ENCODE results near the gene PTCH1.

Gene PTCH1

DNA sequence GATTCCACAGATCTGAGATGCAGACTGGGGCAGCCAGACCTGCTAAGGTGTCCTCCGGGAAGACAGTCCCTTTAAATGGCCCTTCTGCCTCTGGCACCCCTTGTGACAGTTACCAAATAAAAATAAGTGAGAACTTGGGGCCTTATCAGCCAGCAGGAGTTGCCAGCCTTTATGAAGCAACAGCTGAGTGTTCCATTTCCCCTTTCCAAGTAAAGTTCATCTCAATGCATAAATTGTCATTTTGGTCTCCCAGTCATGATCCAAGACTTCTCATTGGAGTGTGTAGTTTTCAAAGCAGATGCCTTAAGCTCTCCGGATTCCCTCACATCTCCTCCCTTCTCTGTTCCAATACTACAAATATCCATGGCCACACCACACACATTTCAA lies 4.1 kb downstream of the PTCH1 start:
- DNase-seq (ENCODE audit: low read depth in 3 of 3): no peak

DNA sequence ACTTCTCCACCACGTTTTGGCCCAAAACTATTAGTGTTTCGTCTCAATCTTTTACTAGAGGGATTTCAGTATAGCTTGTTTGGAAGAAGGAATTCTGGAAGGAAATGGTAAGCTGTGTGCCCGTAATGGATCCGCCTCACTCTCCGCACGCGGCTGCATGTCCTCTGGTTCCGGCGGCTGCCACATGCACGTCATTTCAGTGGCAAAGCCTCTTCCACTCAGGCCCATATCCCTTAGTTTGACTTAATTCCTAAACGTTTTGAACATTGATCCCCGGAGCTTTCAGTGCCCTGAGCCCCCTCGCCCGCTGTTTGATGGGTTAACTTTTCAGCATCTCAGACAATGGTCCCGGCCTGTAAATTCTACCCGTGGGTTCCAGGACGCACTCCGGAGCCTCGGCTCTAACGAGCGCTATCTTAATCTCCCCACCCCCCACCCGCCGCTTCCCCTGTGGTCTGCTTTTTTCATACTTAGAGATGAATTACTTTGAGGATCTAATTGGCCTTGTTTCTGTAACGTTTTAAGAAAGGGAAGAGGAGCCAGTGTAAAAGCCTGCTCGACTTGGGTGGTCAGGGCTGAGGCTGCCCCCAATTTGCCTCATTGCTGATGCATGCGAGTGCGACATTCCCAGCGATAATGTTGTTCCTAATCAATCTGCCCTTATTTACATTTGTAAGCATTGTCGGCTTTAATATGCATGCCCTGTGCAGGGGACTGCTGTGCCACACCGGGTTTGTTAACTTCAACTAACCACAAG lies 4.6 kb downstream of the PTCH1 start:
- no peak for DNase-seq (ENCODE audit: low read depth in 3 of 3)

DNA sequence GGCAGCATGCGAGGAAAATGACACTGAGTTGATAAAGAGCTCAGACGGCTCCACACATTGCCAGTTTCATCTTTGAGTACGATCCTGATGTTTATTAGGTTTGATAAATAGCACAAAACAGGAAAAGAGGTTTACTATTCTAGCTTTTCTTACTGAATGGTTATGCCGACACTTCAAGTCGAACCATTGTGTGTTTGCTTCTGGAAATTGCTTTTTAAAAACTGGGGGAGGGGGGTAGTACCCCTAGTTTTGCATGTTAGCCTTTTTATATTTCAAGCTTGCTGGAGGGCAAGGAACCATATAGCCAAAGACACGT lies 5.2 kb downstream of the PTCH1 start:
- no peak for DNase-seq (ENCODE audit: low read depth in 3 of 3)

DNA sequence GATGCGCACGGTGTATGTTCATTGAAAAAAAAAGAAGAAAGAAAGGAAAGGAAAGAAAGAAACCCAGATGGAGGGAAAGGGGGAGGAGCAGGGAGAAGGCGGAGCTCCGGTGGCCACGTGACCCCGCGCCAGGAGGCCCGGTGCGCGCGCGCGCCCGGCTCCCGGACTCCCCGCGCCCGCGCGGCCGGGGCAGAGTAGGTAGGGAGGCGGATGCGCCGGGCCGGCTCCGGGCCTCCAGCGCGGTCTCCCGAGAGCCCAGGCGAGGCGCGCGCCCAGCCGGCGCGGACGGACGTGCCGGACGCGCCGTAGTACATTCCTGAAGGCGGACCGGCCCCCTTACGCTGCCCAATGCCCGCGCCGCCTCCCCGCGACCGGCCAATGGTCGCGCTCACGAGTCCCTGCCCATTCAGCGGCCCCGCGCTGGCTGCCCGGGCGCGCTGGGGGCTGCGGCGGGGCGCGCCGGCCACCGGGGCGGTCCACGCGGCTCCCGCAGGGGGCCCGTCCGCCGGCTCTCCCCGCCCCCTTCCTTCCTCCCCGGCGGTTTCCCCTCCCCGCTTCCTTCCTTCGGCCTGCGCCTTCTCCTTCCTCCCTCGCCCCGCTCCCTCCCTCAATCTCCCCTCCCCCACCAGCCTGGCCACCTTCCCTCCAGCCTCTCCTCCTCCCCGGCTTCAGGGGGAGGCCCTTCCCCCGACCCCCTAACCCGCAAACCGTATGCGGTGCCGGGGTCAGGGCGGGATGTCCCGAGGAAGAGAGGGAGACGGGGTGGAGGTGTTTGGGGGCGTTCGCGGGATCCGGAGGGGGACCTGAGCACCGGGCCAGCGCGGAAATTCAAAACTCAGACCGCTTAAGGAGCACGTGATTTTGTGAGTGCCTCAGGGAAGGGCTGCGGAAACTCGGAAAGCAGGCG lies 5.8 kb downstream of the PTCH1 start:
- peak; percentile 62 to 85 (median 69) for DNase-seq (ENCODE audit: low read depth in 3 of 3)

DNA sequence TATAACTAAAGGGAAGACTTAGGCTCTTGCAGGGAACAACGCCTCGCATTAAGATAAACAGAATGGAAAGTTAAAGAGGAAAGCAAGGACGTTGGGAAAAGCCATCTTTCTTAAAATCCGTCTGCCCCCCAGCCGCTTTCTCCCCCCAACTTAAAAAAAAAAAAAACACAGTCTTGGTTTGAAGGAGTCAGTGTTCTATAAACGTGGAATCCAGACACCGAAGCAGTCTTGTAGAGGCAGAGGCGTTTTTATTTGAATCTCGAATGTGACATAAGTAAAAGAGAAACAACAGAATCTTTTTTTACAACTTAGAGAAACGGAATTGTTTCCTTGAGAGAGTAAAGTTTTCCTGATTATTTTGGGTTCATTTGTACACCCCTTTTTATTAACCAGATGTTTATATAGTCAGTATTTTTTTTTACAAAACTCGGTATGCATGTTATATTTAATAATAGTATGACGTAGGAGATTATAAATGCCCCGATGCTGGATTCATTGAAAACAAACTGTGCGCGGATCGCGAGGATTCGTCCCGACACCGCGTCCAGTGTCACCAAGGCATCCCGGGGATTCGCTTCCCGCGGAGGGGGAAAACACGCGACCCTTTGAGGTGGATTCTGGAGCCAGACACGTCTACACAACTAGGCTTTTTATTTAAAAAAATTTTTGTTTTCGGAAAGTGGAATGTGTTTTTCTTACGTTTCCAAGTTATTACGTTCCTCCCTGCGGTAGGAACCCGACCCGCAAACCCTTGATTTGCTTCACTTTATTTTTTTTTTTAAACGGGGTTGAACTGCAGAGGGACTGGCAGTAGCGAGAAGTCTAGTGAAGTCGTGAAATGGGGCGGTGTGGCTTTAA lies 6.7 kb downstream of the PTCH1 start:
- no peak for DNase-seq (ENCODE audit: low read depth in 3 of 3)

DNA sequence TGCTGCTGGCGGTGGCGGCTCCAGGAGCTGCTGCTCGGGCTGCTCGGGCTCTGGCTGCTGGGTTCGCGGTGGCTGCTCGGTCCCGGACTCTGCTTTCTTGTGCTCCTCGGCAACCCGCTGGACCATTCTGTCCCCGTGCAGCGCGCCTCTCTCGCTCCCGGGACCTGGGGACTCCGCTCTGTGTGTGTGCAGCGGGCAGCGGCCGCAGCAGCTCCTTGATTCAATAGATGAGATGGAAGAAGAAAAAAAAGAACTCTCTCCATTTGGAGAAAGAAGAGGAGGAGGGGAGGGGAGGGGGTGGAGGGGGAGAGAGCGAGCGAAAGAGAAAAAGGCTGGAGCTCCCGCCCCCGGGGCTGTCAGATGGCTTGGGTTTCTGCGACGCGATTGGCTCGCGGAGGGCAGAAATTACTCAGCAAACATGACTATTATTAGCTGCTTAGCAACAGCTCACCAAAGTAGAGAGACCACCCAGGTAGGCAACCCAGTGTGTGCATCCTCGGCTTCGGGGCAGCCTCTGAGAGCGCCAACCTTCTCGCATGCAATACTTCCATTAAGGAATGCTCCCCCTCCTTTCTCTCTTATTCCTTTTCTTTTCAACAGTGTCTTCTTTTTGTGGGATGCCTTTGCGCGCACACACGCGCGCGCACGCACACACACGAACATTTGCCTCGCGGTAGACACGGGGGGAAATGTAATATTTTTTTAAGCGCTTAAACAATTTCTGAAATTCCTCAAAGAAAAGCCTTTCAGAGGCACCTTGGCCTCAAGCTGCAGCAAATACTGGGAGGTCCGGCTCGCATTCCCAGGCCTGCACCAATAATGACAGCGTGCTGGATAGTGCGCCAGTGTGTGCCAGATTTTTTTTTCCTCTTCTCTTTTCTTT lies 7.6 kb downstream of the PTCH1 start:
- DNase-seq (ENCODE audit: low read depth in 3 of 3): peak in 1 of 3 experiments; percentile 65

DNA sequence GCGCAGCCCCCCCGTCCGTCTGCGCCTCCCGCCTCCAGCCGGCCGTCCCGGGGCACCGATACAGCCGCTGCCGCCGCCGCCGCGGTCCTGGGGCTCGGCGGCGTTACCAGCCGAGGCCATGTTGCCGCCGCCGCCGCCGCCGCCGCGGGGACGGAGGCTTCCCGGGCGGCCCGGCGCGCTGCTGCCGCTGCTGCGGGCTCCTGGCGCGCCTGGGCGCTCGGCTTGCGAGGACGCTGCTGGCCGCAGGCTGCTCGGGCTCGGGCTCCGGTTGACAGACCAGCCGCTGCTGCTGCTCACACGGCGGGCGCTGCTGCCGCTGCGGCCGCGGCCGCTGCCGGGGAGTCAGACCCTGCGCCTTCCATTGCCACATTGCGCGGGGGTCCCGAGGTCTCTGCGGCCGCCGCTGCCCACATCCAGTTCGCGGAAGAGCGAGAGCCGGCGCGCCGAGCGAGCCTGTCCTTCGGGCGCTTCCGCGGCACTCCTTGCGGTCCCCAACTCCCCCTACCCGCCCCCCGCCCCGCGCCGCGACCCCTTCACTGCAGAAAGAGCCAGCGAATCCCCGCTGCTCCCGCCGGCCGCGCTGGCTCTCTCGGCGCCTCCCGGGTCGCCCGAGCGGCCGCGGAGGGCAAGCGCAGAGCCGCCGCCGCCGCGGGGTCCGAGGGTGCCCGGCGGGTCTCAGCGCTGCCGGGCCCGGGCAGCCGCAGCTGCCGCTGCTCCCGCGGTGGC lies 8.4 kb downstream of the PTCH1 start:
- DNase-seq (ENCODE audit: low read depth in 3 of 3): no peak

DNA sequence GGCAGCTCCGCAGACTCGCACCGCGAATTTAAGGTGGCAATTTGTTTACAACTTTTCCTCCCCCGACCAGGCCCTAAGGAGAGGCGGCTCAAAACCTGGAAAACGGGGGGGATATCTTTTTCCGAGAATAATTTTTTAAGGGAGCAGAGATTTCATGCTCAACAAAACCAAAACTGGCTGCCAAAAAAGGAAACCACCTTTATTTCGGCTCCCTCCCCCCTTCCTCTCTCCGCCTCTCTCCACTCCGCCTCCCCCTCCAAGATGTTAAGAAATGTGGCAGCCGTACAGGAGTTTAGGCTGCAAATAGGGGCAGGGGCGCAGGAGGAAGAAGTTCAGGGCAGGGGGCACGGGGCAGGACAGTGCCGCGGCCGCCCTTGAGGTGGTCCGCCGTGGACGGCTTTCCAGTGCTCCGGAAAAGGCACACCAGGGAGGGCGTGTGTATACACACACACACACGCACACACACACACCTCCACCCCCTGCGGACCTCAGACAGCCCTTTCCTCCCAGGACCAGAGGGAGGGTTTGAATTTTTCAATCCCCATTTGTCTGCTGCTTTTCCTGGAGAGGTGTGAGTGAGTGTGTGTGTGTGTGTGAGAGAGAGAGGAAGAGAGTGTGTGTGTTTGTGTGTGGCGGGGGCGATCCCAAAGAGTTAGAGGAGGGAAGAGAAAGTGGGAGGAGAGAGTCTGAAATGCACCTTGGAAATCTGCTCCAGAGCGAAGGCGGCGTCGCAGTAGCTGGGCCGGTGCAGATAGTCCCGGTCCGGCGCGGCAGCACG lies 9.1 kb downstream of the PTCH1 start:
- DNase-seq (ENCODE audit: low read depth in 3 of 3): no peak

DNA sequence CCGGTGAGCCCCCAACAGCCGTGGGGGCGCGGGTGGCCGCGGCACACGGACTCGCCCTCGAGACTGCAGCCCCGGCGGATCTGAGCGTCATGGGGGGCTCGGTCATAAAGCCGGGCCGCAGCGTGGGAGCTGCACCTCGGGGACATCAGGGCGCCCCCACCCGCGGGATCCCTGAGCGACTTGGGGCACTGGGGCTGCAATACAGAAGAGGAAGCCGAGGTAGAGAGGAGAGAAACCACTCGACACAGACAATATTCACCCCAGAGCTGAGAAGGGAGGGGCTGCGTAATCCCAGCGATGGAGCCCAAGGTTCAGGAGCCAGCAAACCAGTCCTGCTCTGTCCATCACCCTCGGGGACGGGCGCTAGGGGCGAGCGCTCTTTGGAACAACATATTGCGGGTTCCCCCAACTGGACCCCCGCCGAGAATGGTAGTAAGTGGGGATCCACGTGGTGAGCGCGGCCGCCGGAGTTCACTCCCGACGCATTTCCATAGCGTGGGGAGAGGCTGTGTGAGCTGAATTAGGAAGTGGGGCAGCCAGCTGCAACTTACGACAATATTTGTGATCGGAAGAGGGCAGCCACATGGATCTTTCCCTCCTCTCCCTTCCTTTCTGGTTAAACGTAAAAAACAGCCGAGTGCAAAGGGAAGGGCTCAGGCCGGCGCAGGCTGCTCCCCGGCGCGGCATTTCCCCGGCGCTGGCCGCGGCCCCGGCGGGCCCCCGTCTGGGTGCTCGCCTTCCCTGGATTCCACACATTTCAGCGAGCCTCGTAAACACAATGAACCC lies 9.9 kb downstream of the PTCH1 start:
- DNase-seq (ENCODE audit: low read depth in 3 of 3): no peak

DNA sequence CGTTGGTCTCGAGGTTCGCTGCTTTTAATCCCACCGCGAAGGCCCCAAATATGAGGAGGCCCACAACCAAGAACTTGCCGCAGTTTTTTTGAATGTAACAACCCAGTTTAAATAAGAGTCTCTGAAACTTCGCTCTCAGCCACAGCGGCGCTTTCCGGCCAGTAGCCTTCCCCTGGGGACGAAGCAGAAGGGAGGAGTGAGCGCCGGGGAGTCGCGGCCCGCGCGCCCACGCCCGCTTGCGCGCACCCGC lies 10.4 kb downstream of the PTCH1 start:
- DNase-seq (ENCODE audit: low read depth in 3 of 3): no peak

DNA sequence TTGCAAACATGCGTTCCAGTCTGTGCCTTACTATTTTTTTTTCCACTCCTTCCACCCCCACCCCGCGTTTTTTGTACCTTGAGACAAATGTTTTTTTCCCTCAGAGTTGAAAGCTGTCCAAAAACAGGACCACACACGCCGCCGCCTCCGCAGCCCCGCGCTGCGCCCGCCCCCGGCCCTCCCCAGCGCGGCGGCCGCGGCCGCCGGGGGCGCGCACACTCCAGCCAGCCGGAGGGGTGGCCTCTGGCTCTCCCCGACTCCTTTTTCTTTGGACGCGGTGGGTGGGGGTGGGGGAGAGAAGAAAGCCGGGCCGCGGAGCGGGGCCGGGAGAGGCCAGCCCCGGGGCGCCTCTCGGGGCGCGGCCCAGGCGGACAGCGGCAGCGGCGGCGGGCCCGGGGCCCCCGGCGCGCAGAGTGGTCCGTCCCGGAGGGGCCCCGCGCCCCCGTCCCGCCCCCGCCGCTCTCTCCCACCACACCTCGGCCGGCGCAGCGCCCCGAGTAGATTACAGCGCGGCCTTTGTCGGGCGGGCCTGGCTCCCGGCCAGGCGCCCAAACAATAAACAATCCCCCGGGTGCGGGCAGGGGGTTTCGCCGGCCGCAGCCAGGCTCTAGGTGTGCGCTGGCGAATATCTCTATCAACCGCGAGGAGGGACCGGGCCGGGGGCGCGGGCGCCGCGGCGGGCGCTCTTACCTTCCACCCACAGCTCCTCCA lies 10.9 kb downstream of the PTCH1 start:
- no peak for DNase-seq (ENCODE audit: low read depth in 3 of 3)

DNA sequence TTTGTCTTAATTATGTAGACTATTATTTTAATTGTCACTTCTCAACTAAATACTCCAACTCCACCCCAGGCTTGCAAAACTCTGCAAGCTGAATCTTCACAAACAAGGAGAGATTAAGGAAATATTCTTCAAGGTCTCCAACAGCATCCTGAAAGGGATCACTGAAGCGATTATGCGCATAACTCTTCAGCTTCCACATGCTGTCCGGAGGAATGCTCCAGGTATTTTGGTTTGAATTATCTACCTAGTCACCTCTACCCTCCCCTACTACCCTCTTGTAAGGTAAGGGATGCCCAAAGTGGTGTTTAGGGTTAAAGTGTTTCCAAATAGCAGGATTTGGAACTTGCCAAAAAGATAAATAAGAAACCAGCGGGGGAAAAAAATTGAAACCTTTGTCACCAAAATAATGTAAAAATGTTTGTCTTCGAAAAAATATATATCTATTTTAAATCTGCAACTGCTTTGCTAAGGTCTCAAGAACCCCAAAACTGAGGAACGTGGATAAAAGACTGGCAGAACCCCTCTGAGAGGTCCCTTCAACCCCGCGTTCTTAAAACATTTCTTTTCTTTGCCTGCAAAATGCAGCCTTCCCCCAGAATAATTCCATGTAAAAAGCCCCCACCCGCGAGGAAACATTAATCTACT lies 11.6 kb downstream of the PTCH1 start:
- DNase-seq (ENCODE audit: low read depth in 3 of 3): no peak

DNA sequence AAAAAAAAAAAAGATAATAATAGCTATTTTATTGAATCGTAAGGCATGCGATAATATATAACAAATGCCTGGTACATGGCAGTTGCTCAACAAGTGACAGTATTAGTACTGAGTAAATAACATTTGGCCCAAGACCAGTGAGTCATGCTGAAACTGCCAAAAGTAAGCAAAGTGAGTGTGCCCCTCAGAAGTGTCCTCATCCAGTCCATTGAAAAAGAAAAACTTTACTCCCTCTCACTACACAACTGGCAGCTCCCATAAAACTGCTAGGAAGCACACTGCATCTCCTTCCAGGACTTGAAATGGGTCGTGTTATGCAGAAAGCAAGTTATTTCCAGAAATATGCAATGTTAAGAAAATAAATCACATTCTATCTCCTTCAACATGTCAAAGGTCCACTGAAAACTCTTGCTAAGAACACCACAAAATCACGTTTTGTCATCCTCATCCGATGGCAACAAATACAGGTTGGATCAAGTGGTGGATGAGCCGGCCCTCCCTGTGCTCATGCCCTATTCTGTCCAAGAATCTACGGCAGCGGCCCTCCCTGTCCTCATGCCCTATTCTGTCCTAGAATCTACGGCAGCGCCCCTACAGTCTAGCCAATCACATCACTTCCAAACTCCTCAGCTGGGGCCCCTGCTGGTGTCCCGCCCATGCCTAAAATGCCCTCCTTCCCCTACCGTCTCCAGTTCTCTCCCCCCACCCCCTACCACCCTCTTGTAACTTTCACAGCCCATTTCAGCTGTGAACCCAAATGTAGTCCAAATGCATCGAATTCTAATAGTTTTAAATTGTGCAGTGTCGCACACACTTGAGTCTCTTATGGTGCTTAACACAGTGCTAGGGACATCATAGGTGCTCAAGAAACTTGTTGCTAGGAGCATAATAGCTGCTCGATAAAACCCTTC lies 12.5 kb downstream of the PTCH1 start:
- DNase-seq (ENCODE audit: low read depth in 3 of 3): no peak

DNA sequence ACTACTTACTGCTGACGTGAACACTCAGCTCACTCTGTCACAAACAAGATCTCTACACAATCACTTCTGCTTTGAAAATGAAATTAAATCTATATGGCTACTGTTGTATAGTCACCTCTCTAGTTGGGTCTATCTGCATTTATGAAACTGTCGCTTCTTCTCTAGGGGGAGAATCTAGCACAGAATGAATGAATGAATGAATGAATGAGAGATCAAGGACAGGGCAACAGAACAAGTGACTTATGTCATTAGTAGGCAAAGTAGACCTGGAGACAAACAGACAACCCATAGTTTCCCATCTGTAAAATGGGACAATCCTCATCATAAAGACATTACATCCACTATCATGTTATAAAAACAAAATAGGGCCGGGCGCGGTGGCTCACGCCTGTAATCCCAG lies 13.4 kb downstream of the PTCH1 start:
- DNase-seq (ENCODE audit: low read depth in 3 of 3): no peak

DNA sequence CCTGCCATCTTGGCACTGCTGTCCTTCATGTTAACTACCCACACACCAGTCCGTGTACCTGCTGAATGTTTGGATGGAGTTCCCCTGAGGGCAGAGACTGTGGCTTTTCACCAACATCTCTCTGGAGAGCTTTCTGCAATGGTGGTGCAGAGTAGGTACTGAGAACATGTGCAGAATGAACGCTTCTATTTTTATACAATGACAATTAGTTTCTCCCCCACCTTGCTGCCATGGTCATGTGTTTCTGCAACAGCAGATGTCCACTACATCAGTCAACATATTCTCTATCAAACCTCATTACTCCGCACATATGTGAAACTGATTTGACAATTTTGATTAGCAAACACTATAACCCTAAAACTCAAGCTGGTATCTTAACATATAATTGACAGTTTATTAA lies 14.5 kb downstream of the PTCH1 start:
- DNase-seq (ENCODE audit: low read depth in 3 of 3): no peak

DNA sequence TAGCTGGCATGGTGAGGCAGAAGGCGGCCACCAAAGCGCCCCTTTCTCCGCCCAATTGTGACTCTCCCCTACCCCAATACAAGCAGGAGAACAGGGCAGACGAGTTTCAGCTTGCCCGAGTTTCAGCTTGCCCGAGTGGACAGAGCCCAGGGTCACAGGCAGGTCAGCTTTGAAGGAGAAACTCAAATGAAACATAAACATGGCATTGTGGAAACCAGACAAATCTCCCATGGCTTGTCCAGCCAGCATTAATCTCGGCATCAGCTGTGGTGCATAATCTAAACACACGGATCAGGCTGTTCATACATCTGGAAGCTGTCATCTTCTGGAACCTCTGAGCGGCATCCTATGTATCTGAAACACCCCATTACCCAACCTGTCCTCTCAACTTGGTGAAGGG lies 16.9 kb downstream of the PTCH1 start:
- no peak for DNase-seq (ENCODE audit: low read depth in 3 of 3)

DNA sequence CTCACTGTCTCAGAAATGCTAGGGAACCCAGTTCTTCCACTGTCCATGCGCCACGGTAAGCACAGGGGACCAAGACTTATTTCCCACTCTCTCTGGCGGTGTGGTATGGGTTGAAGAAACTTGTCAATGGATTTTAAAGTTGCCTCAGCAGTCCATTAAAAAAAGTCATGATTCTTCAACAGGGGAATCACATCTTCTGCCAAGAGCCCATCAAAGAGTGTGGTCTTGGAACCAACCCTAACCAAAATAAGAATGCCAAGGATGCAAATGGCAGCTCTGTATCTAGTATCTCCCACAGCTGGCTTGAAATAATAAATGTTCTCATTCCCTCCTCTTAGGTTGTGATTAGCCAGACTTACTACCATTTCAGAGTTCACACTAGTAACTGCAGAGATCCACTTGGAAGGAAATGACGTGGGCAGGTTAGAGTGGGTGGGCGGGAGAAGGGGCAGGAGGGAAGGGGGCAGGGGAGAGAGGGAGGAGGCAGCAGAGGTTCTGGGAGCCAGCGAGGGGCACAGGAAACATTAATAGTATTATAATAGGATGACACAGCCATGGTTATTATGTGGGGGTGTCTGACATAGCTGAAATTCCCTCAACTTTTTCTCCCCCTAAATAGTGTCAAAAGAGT lies 17.6 kb downstream of the PTCH1 start:
- DNase-seq (ENCODE audit: low read depth in 3 of 3): no peak

Data from stimulated activated CD4-positive, alpha-beta T cell treated with anti-CD3 and anti-CD28 coated beads, TNF-alpha, amount 100 ng/mL, for 24 hours (primary cell).